ENCODE measurements around the gene MYCBPAP. TPM values are rescaled to one million over a fixed set of nuclear protein-coding genes. Genes with fewer than 3 reads are reported as not detected.

The MYCBPAP gene
- total RNA-seq, 1 donor from 2014 or later = 0.26 TPM

GRCh38 chr17:50559674-50560184 is 51.5 kb downstream of the MYCBPAP start:
- TF ChIP-seq CTCF (IDR thresholded peaks at IDR 0.05; ENCODE audit: insufficient read depth, low read length, severe bottlenecking) = no peak
- FAIRE-seq = no peak
- peaks cover 4% of the 10 kb centered on the region for H3K36me3 ChIP-seq (ENCODE audit: control insufficient read depth, insufficient read depth, low read length)
- DNase-seq (ENCODE audit: low read depth) = peak; percentile 41
- H3K4me3 ChIP-seq (ENCODE audit: low read depth, low read length) = peak overlapping the region; percentile 28
- peaks cover 47% of the 10 kb centered on the region for H3K27me3 ChIP-seq (ENCODE audit: control insufficient read depth, insufficient read depth, low read length)

- peak; percentile 59 for DNase-seq (ENCODE audit: low read depth)
- Histone ChIP-seq H3K4me3 (ENCODE audit: low read depth, low read length) (peak within 1 kb of the TSS; percentile 31), H3K27me3 (ENCODE audit: control insufficient read depth, insufficient read depth, low read length) (peaks cover 48% of the 10 kb centered on the region), H3K36me3 (ENCODE audit: control insufficient read depth, insufficient read depth, low read length) (peaks cover 3% of the 10 kb centered on the region)
- TF ChIP-seq CTCF (IDR thresholded peaks at IDR 0.05; ENCODE audit: insufficient read depth, low read length, severe bottlenecking) = no peak
- no peak for FAIRE-seq
These were observed 52.1 kb downstream of the MYCBPAP start, which contains the start of gene CACNA1G for GRCh38 chr17:50560185-50560824. Gene CACNA1G, plus strand, starts transcription at chr17:50560715. Its CDS starts 745 bp downstream, at chr17:50561460.

GRCh38 chr17:50560931-50561745 is 52.9 kb downstream of the MYCBPAP start:
- DNase-seq (ENCODE audit: low read depth) = no peak
- no peak for TF ChIP-seq CTCF (IDR thresholded peaks at IDR 0.05; ENCODE audit: insufficient read depth, low read length, severe bottlenecking)
- no peak for FAIRE-seq
- Histone ChIP-seq H3K4me3 (ENCODE audit: low read depth, low read length) (peak overlapping the region; percentile 31), H3K36me3 (ENCODE audit: control insufficient read depth, insufficient read depth, low read length) (no peaks in the 10 kb centered on the region), H3K27me3 (ENCODE audit: control insufficient read depth, insufficient read depth, low read length) (peaks cover 54% of the 10 kb centered on the region)

GRCh38 chr17:50561746-50562141 is 53.5 kb downstream of the MYCBPAP start:
- no peaks in the 10 kb centered on the region for H3K36me3 ChIP-seq (ENCODE audit: control insufficient read depth, insufficient read depth, low read length)
- peaks cover 57% of the 10 kb centered on the region for H3K27me3 ChIP-seq (ENCODE audit: control insufficient read depth, insufficient read depth, low read length)
- no peak for FAIRE-seq
- DNase-seq (ENCODE audit: low read depth) = no peak
- TF ChIP-seq CTCF (IDR thresholded peaks at IDR 0.05; ENCODE audit: insufficient read depth, low read length, severe bottlenecking) = no peak
- H3K4me3 ChIP-seq (ENCODE audit: low read depth, low read length) = no peak overlapping the region

- Histone ChIP-seq H3K27me3 (ENCODE audit: control insufficient read depth, insufficient read depth, low read length) (peaks cover 56% of the 10 kb centered on the region), H3K4me3 (ENCODE audit: low read depth, low read length) (no peak overlapping the region), H3K36me3 (ENCODE audit: control insufficient read depth, insufficient read depth, low read length) (no peaks in the 10 kb centered on the region)
- FAIRE-seq (no peak), DNase-seq (ENCODE audit: low read depth) (no peak)
- TF ChIP-seq CTCF (IDR thresholded peaks at IDR 0.05; ENCODE audit: insufficient read depth, low read length, severe bottlenecking) = no peak
These were observed 54.2 kb downstream of the MYCBPAP start for GRCh38 chr17:50562242-50563091.
